ENCODE measurements around the gene ARHGAP5.

DNA sequence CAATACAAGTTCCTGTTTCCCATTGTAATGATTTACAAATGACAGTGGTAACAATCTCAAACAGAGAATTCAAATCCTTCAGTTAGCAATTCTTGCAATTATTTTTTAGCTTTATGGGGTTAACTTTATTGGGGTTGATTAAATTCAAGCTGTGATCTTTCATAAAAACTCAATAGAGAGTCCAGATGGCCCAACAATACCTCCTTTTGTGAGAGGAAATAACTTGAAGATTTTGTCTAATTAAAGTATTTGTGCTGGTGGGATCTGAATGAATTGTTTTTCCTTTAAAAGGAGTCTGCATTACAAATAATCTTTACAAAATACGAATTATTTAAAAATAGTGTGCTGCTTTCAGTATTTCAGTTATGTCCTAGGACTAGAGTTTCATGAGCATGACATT is 4.4 kb upstream of the ARHGAP5 start:
- TF ChIP-seq, protein P1, sequence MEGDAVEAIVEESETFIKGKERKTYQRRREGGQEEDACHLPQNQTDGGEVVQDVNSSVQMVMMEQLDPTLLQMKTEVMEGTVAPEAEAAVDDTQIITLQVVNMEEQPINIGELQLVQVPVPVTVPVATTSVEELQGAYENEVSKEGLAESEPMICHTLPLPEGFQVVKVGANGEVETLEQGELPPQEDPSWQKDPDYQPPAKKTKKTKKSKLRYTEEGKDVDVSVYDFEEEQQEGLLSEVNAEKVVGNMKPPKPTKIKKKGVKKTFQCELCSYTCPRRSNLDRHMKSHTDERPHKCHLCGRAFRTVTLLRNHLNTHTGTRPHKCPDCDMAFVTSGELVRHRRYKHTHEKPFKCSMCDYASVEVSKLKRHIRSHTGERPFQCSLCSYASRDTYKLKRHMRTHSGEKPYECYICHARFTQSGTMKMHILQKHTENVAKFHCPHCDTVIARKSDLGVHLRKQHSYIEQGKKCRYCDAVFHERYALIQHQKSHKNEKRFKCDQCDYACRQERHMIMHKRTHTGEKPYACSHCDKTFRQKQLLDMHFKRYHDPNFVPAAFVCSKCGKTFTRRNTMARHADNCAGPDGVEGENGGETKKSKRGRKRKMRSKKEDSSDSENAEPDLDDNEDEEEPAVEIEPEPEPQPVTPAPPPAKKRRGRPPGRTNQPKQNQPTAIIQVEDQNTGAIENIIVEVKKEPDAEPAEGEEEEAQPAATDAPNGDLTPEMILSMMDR (IDR thresholded peaks at IDR 0.05; ENCODE audit: low read length): no peak
- no peak for TF ChIP-seq EZH2 (IDR thresholded peaks at IDR 0.05; ENCODE audit: borderline replicate concordance, low read length)

All from OCI-LY1 (cell line).